ENCODE results near the gene VPS35L.

The VPS35L gene

GRCh38 chr16:19555186-19555937 is at the start of gene VPS35L:
TSS of gene VPS35L (plus strand) at chr16:19555703. CDS start at chr16:19555730, 27 bp downstream.
- H3K27me3 ChIP-seq (ENCODE audit: low read depth): no peaks in the 10 kb centered on the region
- peaks cover 7% of the 10 kb centered on the region; the same call in 1 of the 2 replicates for H3K4me1 ChIP-seq
- in situ Hi-C loops (cut with MboI; ENCODE audit: low sequenced_read_pairs): loop anchor here (5.0 kb wide), 1 partner anchor 332 kb away; no protein-coding TSS in a partner anchor

GRCh38 chr16:19506965-19507364 is 48.5 kb upstream of the VPS35L start:
- no peaks in the 10 kb centered on the region for H3K9me3 ChIP-seq
- H3K36me3 ChIP-seq (replicated peaks): peaks cover 60% of the 10 kb centered on the region
- no peaks in the 10 kb centered on the region for H3K27me3 ChIP-seq (ENCODE audit: low read depth)
- no peak overlapping the region for H3K4me3 ChIP-seq
- DNase-seq (ENCODE audit: low spot score in 2 of 2): no peak
- no peaks in the 10 kb centered on the region for H3K4me1 ChIP-seq
- in situ Hi-C loops (cut with MboI; ENCODE audit: low sequenced_read_pairs): loop anchor here (25.0 kb wide), 1 partner anchor 695 kb away; the partner anchor contains the start of gene ARL6IP1

More at GRCh38 chr16:19555186-19555937, at the start of gene VPS35L:
- Histone ChIP-seq H3K4me3 (peak within 1 kb of the TSS; percentile 77), H3K36me3 (replicated peaks) (peaks cover 14% of the 10 kb centered on the region; the same call in 1 of the 2 replicates), H3K9me3 (no peaks in the 10 kb centered on the region)
- peak; percentile 95 to 99 for DNase-seq (ENCODE audit: low spot score in 2 of 2)

GRCh38 chr16:19507867-19508266 is 47.6 kb upstream of the VPS35L start:
- Histone ChIP-seq H3K4me1 (no peaks in the 10 kb centered on the region), H3K4me3 (no peak overlapping the region), H3K27me3 (ENCODE audit: low read depth) (no peaks in the 10 kb centered on the region), H3K9me3 (no peaks in the 10 kb centered on the region), H3K36me3 (replicated peaks) (peaks cover 51% of the 10 kb centered on the region)
- in situ Hi-C loops (cut with MboI; ENCODE audit: low sequenced_read_pairs): loop anchor here (25.0 kb wide), 1 partner anchor 696 kb away; the partner anchor contains the start of gene ARL6IP1
- no peak for DNase-seq (ENCODE audit: low spot score in 2 of 2)

- Histone ChIP-seq H3K36me3 (replicated peaks) (peaks cover 48% of the 10 kb centered on the region), H3K27me3 (ENCODE audit: low read depth) (no peaks in the 10 kb centered on the region), H3K9me3 (no peaks in the 10 kb centered on the region), H3K4me1 (no peaks in the 10 kb centered on the region), H3K4me3 (no peak overlapping the region)
- in situ Hi-C loops (cut with MboI; ENCODE audit: low sequenced_read_pairs): loop anchor here (25.0 kb wide), 1 partner anchor 700 kb away; the partner anchor contains the start of gene ARL6IP1
- DNase-seq (ENCODE audit: low spot score in 2 of 2): no peak
These were observed 43.2 kb upstream of the VPS35L start for GRCh38 chr16:19512297-19512696.

GRCh38 chr16:19513377-19514053 is 42.0 kb upstream of the VPS35L start:
- Histone ChIP-seq H3K4me3 (no peak overlapping the region), H3K36me3 (replicated peaks) (peaks cover 46% of the 10 kb centered on the region), H3K27me3 (ENCODE audit: low read depth) (no peaks in the 10 kb centered on the region), H3K4me1 (peaks cover 4% of the 10 kb centered on the region; the same call in 1 of the 2 replicates), H3K9me3 (no peaks in the 10 kb centered on the region)
- DNase-seq (ENCODE audit: low spot score in 2 of 2): no peak
- in situ Hi-C loops (cut with MboI; ENCODE audit: low sequenced_read_pairs): loop anchor here (25.0 kb wide), 1 partner anchor 701 kb away; the partner anchor contains the start of gene ARL6IP1

- in situ Hi-C loops (cut with MboI; ENCODE audit: low sequenced_read_pairs): loop anchor here (25.0 kb wide), 1 partner anchor 703 kb away; the partner anchor contains the start of gene ARL6IP1
- no peak for DNase-seq (ENCODE audit: low spot score in 2 of 2)
- H3K4me1 ChIP-seq: peaks cover 18% of the 10 kb centered on the region
These were observed 39.7 kb upstream of the VPS35L start for GRCh38 chr16:19515757-19516156.

GRCh38 chr16:19517424-19518089 is 37.9 kb upstream of the VPS35L start:
- H3K4me1 ChIP-seq: peaks cover 27% of the 10 kb centered on the region
- no peaks in the 10 kb centered on the region for H3K9me3 ChIP-seq
- H3K27me3 ChIP-seq (ENCODE audit: low read depth): no peaks in the 10 kb centered on the region
- DNase-seq (ENCODE audit: low spot score in 2 of 2): no peak
- in situ Hi-C loops (cut with MboI; ENCODE audit: low sequenced_read_pairs): loop anchor here (25.0 kb wide), 1 partner anchor 705 kb away; the partner anchor contains the start of gene ARL6IP1
- peaks cover 38% of the 10 kb centered on the region for H3K36me3 ChIP-seq (replicated peaks)
- no peak overlapping the region for H3K4me3 ChIP-seq

More at GRCh38 chr16:19515757-19516156, 39.7 kb upstream of the VPS35L start:
- Histone ChIP-seq H3K4me3 (no peak overlapping the region), H3K27me3 (ENCODE audit: low read depth) (no peaks in the 10 kb centered on the region), H3K9me3 (no peaks in the 10 kb centered on the region), H3K36me3 (replicated peaks) (peaks cover 39% of the 10 kb centered on the region)

- in situ Hi-C loops (cut with MboI; ENCODE audit: low sequenced_read_pairs): loop anchor here (25.0 kb wide), 1 partner anchor 706 kb away; the partner anchor contains the start of gene ARL6IP1
- Histone ChIP-seq H3K4me3 (no peak overlapping the region), H3K9me3 (no peaks in the 10 kb centered on the region), H3K27me3 (ENCODE audit: low read depth) (no peaks in the 10 kb centered on the region), H3K4me1 (peaks cover 30% of the 10 kb centered on the region), H3K36me3 (replicated peaks) (peaks cover 37% of the 10 kb centered on the region)
- no peak for DNase-seq (ENCODE audit: low spot score in 2 of 2)
These were observed 37.1 kb upstream of the VPS35L start for GRCh38 chr16:19518388-19518787.

GRCh38 chr16:19520861-19521331 is 34.6 kb upstream of the VPS35L start:
- Histone ChIP-seq H3K36me3 (replicated peaks) (peaks cover 25% of the 10 kb centered on the region), H3K9me3 (no peaks in the 10 kb centered on the region), H3K4me1 (peaks cover 39% of the 10 kb centered on the region), H3K27me3 (ENCODE audit: low read depth) (no peaks in the 10 kb centered on the region), H3K4me3 (peak overlapping the region; percentile 84)
- peak; percentile 20 to 28 for DNase-seq (ENCODE audit: low spot score in 2 of 2)
- in situ Hi-C loops (cut with MboI; ENCODE audit: low sequenced_read_pairs): loop anchor here (10.0 to 25.0 kb wide), 2 partner anchors 436 to 709 kb away; partner anchors contain the start of gene ARL6IP1

- in situ Hi-C loops (cut with MboI; ENCODE audit: low sequenced_read_pairs): loop anchor here (10.0 to 25.0 kb wide), 2 partner anchors 437 to 709 kb away; partner anchors contain the start of gene ARL6IP1
- Histone ChIP-seq H3K27me3 (ENCODE audit: low read depth) (no peaks in the 10 kb centered on the region), H3K36me3 (replicated peaks) (peaks cover 17% of the 10 kb centered on the region), H3K9me3 (no peaks in the 10 kb centered on the region), H3K4me3 (peak within 1 kb of the TSS; percentile 84), H3K4me1 (peaks cover 48% of the 10 kb centered on the region)
- DNase-seq (ENCODE audit: low spot score in 2 of 2): peak; percentile 92 to 97
These were observed 33.8 kb upstream of the VPS35L start, which contains the start of gene GDE1 for GRCh38 chr16:19521471-19522396. TSS of gene GDE1 (minus strand) at chr16:19522098. CDS start at chr16:19521964, 134 bp downstream.

GRCh38 chr16:19522397-19522732 is 33.1 kb upstream of the VPS35L start:
- in situ Hi-C loops (cut with MboI; ENCODE audit: low sequenced_read_pairs): loop anchor here (10.0 to 25.0 kb wide), 2 partner anchors 438 to 710 kb away; partner anchors contain the start of gene ARL6IP1
- Histone ChIP-seq H3K4me3 (peak overlapping the region; percentile 84), H3K4me1 (peaks cover 51% of the 10 kb centered on the region)

GRCh38 chr16:19522760-19523159 is 32.7 kb upstream of the VPS35L start:
- in situ Hi-C loops (cut with MboI; ENCODE audit: low sequenced_read_pairs): loop anchor here (10.0 to 25.0 kb wide), 2 partner anchors 438 to 710 kb away; partner anchors contain the start of gene ARL6IP1

More at GRCh38 chr16:19522397-19522732, 33.1 kb upstream of the VPS35L start:
- no peaks in the 10 kb centered on the region for H3K9me3 ChIP-seq
- no peak for DNase-seq (ENCODE audit: low spot score in 2 of 2)
- no peaks in the 10 kb centered on the region for H3K27me3 ChIP-seq (ENCODE audit: low read depth)
- peaks cover 10% of the 10 kb centered on the region for H3K36me3 ChIP-seq (replicated peaks)

More at GRCh38 chr16:19522760-19523159, 32.7 kb upstream of the VPS35L start:
- Histone ChIP-seq H3K4me1 (peaks cover 55% of the 10 kb centered on the region), H3K27me3 (ENCODE audit: low read depth) (no peaks in the 10 kb centered on the region), H3K4me3 (no peak overlapping the region), H3K36me3 (replicated peaks) (peaks cover 12% of the 10 kb centered on the region), H3K9me3 (no peaks in the 10 kb centered on the region)
- no peak for DNase-seq (ENCODE audit: low spot score in 2 of 2)

Data from HAP-1 (cell line).